Stimulated activated naive CD8-positive, alpha-beta T cell treated with anti-CD3 and anti-CD28 coated beads, Interleukin-15, amount 100 ng/mL, for 72 hours (primary cell): Measurements from ENCODE around the gene LCP1.

Experiments used
- ATAC-seq: fragments of 150-1000 bp; cut with Tn5 transposase; 2 replicates; pipeline ENCODE4 v1.10.0; 2021; ENCODE audit warnings: mild to moderate bottlenecking, moderate library complexity
- DNase-seq, 2 donors: peaks; one replicate each; pipeline ENCODE4 v3.0.0; 2021 to 2022
- H3K27ac Mint-ChIP-seq, 2 donors: one replicate each; pipeline ENCODE4 v1.8.0; 2022; ENCODE audit warnings: mild to moderate bottlenecking in 2 of 2, mixed read lengths in 2 of 2, moderate library complexity in 2 of 2
- H3K27me3 Mint-ChIP-seq: one replicate; pipeline ENCODE4 v1.8.0; 2022; ENCODE audit warnings: mixed read lengths
- H3K4me1 Mint-ChIP-seq: one replicate; pipeline ENCODE4 v1.8.0; 2022; ENCODE audit warnings: mild to moderate bottlenecking, mixed read lengths
- H3K4me3 Mint-ChIP-seq, 2 donors: one replicate each; pipeline ENCODE4 v1.8.0; 2022; ENCODE audit warnings: mild to moderate bottlenecking in 2 of 2, mixed read lengths in 2 of 2, moderate library complexity in 1 of 2
- H3K9me3 Mint-ChIP-seq, 2 donors: one replicate each; pipeline ENCODE4 v1.8.0; 2022; ENCODE audit warnings: mixed read lengths in 2 of 2

LCP1 gene

DNA sequence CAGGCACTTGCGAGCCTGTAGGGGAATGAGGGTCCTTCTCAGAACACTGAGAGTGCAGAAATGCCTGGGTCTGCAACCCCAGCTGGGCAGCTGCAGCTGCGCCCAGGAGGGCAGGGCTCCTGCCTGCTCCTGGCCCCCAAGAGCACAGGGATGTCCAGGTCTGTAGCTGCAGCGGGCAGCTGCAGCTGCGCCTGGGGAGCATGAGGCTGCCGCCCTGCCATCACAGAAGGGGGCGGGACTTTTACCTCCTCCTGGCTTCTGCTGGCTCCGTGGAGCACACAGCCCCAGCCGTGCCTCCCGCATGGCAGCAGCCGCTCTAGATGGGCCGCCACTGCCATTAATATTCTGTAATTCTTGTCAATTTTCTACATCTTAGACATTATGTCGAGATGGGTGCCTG, 95.0 kb downstream of the LCP1 start:
- no peak for DNase-seq

DNA sequence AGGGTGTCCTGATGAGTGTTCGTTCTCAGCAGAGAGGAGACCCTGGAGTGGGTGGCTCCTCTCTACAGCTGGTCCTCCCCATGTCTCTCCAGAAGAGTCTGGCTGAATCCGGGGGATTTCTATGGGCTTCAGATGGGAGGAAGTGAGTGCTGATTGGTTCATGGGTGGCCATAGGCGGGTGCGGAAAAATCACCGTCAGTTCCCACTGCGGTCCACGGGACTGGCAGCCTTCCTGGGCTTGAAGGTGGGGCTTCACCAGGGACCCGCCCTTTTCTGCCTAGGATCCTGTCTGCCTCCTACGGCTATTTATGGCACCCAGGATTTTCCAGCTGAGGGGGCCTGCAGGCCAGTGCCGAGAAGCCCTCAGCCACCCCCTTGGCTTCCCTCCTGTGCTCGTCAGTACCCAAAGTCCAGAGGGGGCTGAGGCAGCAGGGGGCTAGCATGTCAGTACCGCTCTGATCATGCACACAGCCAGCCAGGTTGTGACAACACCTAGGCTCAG, 95.5 kb downstream of the LCP1 start:
- no peaks in the 10 kb centered on the region for H3K4me1 Mint-ChIP-seq
- H3K27ac Mint-ChIP-seq = no peak overlapping the region
- H3K4me3 Mint-ChIP-seq = no peak overlapping the region
- no peak for ATAC-seq
- no peaks in the 10 kb centered on the region for H3K27me3 Mint-ChIP-seq
- no peaks in the 10 kb centered on the region for H3K9me3 Mint-ChIP-seq
- no peak for DNase-seq

More for the DNA sequence above, 95.0 kb downstream of the LCP1 start:
- Mint-ChIP-seq H3K27me3 (no peaks in the 10 kb centered on the region), H3K27ac (no peak overlapping the region), H3K4me3 (no peak overlapping the region), H3K4me1 (no peaks in the 10 kb centered on the region), H3K9me3 (no peaks in the 10 kb centered on the region)
- no peak for ATAC-seq

GRCh38 chr13:46085737-46086136, 96.2 kb downstream of the LCP1 start:
- Mint-ChIP-seq H3K27me3 (no peaks in the 10 kb centered on the region), H3K4me3 (no peak overlapping the region), H3K9me3 (no peaks in the 10 kb centered on the region), H3K4me1 (no peaks in the 10 kb centered on the region), H3K27ac (no peak overlapping the region)
- ATAC-seq (no peak), DNase-seq (no peak)

- DNase-seq = no peak
- H3K27ac Mint-ChIP-seq = no peak overlapping the region
- ATAC-seq = no peak
- H3K27me3 Mint-ChIP-seq = no peaks in the 10 kb centered on the region
- H3K4me3 Mint-ChIP-seq = no peak overlapping the region
- H3K9me3 Mint-ChIP-seq = peaks cover 0 to 6% of the 10 kb centered on the region in 2 donors
- peaks cover 16% of the 10 kb centered on the region for H3K4me1 Mint-ChIP-seq
Observed at GRCh38 chr13:46082324-46082723, 99.7 kb downstream of the LCP1 start.

- no peak for DNase-seq
- peak; percentile 39 for ATAC-seq
- Mint-ChIP-seq H3K27ac (no peak overlapping the region), H3K9me3 (peaks cover 2 to 6% of the 10 kb centered on the region in 2 donors), H3K4me3 (no peak overlapping the region), H3K27me3 (no peaks in the 10 kb centered on the region), H3K4me1 (peaks cover 16% of the 10 kb centered on the region)
Observed at GRCh38 chr13:46079770-46080169, 102.2 kb downstream of the LCP1 start.

DNA sequence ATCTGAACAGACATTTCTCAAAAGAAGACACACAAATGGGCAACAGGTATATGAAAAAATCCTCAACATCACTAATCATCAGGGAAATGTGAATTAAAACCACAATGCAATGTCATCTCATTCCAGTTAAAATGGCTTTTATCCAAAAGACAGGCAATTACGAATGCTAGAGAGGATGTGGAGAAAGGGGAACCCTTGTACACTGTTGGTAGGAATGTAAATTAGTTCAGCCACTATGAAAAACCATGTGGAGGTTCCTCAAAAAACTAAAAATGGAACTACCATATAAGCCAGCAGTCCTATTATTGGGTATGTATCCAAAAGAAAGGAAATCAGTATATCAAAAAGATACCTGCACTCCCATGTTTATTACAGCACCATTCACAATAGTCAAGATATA, 104.7 kb downstream of the LCP1 start:
- Mint-ChIP-seq H3K4me1 (peaks cover 16% of the 10 kb centered on the region), H3K4me3 (no peak overlapping the region), H3K27ac (no peak overlapping the region), H3K27me3 (no peaks in the 10 kb centered on the region), H3K9me3 (peaks cover 6 to 7% of the 10 kb centered on the region in 2 donors)
- no peak for ATAC-seq
- no peak for DNase-seq

GRCh38 chr13:46076827-46077226, 105.2 kb downstream of the LCP1 start:
- ATAC-seq (no peak), DNase-seq (no peak)
- H3K27me3 Mint-ChIP-seq = peaks cover 2% of the 10 kb centered on the region
- H3K9me3 Mint-ChIP-seq = peaks cover 6 to 7% of the 10 kb centered on the region in 2 donors
- peaks cover 16% of the 10 kb centered on the region for H3K4me1 Mint-ChIP-seq
- H3K4me3 Mint-ChIP-seq = no peak overlapping the region
- no peak overlapping the region for H3K27ac Mint-ChIP-seq
